ENCODE results near the gene EN2.

The EN2 gene

DNA sequence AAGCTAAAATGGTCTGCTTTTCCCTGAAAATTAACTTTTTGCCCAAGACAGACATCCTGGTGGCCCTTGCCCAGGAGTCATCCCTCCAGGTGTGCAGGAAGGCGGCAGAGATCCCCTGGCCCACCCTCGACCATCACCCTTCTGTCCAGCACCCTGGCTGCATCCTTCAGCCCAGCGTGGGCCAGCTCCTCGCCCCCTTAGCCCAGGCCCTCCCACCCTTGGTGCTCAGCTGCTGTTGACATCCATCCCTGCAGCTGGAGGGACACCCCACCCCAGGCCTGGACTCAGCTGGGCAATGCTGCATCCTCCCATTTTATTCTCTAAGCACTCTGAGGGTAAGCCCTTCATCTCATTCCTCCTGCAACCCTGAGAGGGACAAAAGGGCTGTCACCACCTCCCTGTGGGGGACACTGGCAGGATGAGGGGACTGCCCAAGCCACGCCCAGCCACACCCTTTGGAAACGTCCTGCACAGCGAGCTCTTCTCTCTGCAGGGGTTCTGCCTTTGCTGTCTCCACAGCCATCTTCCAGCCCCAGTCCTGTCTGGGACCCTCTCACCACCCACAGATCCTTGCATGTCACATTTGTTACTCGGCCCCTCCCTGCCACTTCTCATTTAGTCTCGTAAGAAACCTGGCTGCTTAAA lies 30.7 kb downstream of the EN2 start:
- DNase-seq: no peak

DNA sequence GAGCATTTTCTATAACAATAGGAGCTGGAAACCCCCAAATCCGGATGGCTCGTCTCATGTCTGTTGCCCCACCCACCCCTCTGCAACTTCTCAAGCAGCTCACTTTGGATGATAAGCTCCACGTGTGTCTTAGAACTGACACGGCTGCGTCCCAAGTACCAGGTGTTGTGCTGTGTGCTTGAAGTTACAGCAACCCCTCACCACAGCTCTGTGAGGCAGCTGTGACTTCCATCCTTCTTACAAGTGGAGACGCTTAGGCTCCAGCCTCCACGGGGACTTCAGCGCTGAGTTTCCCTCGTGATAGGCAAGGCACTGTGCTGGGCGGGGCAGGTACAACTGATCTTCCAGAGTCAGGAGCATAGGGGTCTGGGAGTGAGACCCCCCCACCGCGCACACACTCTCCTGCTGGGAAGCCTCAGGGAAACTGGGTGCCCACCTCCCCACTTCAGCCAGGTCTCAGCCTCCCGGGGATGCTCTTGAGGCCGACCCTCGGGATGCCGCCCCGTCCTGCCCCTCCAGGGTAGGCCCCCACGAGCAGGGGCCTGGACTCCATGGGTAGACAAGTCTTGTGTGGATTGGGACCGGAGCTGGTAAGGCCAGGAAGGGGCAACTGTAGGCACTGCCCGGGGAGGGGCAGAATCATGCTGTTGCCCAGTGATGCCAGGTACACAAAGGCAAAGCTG lies 31.4 kb downstream of the EN2 start:
- DNase-seq: no peak

DNA sequence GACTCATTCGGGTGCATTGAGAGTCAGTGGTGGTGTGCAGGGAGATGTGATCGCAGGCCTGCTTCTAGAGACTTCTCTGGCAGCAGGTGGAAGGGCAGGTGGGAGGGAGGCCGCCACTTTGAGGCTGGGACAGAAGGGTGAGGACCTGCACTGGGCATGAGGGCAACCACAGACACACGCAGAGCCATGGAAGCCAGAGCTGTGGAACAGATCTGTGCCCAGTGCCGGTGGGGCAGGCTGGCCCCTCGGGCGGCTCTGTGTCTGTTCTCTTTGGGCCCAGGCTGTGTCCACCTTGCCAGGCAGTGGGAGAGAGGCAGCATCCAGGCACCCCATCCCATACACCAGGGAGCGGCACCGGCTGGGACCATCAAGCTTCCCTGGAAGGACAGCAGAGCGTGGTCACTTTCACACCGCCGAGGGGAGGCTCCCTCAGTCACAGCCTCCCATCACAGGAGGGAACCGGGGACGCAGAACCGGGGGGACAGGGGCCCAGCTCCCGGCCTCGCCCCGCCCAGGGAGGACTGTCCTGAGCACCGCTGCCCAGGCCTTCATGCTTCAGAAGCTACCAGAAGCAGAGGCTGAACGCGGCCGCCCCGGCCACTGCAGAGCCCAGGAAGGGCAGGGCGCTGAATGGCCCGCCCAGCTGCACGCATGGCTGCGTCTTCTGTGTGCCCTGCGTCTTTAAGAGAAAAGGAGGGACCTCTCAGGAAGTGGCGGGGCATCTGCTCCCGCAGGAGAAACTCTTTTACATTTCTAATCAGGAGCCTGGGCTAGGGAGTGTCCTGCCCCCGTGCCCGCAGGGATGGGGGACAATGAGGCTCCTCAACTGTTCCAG lies 32.1 kb downstream of the EN2 start:
- DNase-seq: no peak

DNA sequence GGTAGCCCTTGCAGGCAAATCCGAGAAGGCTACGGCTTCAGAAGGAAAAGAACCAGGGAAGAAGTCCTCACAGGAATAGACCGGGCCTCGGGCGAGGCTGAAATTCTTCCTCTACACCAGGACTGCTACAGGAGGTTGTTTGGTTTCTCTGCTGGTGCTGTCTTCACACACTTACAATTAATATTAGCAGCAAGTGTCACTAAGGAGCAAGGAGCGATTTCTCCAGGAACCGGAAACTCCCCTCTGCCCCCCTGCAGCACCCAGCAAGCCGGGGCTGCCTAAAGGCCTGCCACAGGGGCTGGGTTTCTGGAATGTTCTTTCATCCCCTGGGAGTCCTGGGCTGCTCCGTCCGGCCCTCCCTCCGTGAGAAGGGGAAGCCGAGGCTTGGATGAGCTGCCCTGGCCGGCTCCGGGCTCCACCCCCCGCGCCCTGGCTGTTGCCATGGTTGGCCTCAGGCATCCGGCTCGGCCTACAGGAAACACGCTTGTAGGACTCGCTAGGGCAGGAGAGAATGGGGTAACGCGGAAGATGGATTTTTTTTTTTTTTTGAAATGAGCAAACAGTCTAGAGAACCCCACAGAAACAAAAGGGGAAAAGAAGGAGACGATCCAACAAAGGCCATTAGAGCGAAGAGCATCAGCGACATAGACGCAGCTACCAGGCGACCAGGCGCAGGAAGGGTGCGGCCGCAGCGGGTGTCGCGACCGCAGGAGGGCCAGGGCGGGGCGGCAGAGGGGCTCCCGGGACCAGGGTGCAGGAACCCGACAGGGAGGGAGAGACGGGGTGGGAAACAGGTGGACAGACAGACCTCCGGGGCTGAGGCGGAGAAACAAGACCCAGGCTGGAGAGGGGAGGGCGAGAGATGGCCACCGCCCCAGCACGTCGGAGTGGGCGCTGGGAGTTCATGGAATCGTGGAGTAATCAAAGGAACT lies 33.0 kb downstream of the EN2 start:
- no peak for DNase-seq

DNA sequence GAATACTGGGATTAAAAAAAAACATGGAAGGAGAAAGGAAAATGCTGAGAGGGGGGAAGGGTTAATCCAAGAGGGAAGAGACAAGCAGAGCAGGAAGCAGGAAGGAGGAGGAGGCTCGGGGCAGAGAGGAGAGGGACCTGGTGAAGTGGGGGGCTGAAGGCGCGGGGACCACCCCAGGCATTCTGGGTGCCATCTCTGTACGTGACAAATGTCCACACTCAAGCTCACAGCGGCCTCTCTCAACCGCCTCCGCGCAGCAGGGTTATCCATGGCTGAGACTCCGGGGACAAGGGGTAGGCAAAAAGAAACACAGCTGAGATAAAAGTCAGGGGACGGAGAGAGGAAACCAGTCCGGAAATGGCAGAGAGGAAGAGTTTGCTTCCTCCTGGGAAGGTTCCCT lies 33.9 kb downstream of the EN2 start:
- DNase-seq: no peak

DNA sequence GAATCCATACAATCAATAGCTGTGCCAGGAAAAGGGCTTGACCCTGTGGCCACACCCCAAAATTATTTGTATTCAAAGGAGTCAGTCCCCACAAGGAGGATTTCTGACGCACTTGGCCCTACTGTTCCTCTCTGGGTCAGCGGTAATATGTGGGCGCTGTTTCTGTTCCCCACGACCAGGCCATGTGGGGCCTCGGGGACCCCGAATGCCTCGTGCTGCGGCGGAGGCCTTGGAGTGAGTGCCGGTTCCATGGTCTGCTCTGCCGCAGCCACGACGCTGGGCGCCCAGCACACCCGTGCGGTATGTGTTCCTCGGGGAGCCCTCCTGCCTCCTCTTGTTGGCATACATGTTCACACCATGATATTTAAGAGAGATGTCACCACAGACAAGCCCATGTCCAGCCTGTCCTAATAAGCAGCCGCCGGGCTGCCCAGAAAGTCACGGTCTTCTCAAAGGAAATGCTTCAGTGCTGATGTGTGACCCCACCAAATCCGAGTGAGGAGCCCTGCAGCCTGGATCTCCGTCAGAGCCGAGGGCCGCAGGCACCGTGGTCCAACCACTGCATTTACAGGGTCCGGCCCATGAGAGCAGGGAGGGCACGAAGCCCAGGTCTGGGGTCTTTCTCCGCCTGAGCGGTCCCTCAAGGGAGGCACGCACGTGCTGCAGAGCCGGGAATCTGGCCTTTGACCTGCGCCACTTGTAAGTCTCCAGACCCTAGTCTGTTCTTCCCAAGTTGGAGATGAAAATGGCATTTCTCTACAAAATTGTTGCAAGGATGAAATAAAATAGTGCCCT lies 36.0 kb downstream of the EN2 start:
- DNase-seq: no peak

DNA sequence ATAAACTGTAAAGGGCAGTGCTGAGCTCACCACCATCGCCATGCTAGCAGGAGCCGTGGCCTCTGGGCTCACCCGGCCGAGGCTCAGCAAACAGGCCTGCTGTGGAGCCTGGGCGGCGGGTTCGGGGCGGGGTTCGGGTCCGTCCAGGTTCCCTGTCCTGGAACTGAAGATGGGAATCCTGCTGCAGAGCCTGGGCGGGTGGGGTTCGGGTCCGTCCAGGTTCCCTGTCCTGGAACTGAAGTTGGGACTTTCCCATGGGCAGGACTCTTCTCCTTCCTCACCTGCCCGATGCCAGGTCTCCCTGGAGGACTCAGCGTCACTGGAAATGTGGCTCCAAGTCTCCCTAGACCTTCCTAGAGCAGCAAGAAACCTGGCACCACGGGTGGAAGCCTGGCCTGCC lies 36.6 kb downstream of the EN2 start:
- no peak for DNase-seq

DNA sequence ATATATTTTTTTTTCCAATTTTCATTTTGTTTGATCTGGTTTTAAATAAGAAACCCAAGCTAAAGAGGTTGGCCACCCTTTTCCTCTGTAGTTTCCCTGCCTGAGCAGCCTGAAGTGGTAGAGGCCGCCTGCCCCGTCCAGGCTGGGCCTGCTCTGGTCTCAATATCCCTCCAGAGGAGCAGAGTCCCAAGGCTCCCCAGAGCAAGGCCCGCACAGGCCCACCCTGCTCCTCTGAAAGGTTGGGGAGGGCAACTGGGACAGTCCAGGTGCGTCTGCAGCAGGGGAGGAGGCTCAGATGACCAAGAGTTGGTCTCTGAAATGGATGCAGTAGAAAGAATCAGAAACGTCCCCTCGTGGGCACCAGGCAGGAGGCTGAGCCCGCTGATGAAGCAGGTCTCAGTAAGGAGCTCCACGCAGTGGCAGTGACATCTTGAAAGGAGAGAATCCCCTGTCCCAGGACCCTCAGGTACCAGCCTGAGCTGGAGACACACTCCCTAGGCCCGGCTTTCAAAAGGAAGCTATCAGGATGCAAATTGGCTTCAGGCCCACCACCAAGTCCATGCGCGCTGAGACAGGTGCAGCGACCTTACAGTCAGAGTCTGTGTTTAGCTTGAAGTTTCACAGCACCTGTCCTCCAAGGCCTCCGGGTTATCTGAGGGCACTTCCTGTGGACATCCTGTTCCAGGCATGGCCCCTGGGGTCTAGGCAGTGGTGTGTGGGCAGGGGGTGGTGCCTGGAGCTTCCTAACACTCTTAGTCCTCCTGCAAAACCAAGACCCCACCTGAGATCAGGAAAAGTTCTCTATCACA lies 37.7 kb downstream of the EN2 start:
- no peak for DNase-seq

DNA sequence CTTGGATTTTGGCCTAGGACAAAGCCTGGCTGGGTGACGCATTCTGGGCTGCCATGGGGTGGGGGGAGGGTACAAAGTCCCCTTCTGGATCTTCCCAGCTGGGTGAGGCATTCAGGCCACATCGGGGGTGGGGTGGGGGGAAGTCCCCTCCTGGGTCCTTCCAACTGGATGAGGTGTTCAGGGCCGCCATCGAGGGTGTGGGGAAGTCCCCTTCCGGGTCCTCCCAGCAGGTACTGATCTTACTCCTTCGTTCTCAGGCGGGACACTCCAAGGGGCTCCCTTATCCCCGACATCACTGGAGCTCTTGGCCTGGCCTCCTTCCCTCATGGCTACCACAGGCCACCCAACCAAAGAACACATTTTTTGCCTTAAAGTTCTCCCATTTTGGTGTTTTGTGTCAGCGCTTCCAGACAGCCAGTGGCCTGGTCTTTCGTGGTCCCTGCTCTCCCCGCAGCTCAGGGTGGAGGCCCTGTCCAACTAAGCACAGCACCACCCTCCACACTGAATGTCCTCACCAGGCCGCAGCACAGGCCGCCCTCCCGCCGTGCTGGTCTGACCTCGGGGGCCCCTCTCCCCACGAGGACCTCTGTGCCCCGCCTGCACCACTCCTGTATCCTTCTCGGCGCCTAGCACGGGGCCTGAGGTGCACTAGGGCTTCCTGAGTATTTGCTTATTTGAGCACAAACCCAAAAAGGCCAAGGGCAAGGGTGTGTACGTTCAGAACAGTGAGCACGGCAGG lies 38.5 kb downstream of the EN2 start:
- no peak for DNase-seq

DNA sequence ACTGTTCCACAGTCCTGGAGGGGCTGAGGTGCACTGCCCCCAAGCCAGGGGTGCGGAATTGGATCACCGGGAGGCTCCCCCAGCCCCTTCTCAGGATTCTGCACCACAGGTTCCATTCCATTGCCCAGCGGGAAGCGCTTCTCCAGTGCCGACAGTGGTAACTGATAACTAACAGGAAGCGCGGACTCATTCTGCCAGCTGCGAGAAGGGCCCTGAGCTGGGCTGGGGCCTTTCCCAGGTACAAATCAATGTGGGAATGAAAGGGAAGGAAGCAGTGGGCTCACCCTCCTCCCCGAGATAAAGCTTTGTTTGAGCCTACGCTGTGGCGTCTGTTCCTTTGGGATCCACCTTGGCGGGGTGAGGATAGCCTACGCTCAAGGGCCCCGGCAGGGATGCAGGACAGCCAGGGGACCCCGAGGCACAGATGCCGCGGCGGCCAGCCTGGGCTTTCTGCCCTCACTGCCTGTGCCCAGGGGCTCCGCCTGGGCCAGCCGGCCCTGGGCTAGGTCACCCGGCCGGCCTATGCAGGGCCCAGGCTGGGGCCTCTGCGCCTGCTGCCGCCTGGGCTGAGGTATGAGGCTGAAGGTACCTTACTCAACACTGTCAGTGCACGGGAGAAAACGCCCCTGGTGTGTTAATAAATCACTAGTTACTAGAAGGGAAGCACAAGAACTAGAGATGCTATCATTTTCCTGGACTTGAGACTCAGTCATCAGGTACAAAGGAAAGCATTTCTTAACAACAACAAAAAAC lies 39.4 kb downstream of the EN2 start:
- no peak for DNase-seq

DNA sequence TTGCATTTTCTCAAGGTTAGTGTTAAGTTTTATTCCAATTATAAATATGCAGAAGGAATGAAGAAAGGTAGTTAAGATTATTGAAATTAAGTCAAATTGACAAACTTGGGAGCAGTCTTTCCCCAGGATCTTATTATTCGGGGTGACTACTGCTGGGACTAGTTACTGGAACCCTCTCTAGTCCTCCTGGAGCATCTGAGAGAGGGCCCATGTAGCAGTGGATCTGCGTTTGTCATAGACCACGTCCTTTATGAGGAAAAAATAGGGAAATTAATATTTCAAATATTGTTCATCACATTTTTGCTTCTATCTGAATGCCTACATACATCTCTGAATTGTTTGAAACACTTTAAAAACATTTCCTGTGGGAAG lies 47.5 kb downstream of the EN2 start:
- no peak for DNase-seq

DNA sequence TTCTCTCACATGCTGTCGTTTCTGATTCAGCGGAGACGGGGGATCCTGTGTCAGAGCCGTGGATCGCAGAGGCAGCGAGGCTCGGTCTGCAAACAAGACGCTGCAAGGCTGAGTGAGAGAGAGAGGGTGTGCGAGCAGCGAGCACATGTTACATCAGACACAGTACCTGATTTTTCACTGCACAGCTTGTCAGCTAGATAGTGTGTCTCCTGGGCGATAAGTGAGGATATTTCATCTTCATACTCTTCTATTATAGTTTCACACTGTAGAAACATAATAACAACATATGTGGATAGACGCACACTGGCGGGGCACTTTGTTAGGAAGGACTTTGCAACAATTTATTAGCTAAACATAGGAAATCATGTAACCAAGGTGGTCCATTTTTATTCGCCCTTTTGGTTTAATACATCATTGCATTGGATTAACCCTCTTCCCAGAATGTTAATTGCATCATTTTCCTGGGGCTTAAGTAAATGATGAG lies 49.0 kb downstream of the EN2 start:
- DNase-seq: no peak

DNA sequence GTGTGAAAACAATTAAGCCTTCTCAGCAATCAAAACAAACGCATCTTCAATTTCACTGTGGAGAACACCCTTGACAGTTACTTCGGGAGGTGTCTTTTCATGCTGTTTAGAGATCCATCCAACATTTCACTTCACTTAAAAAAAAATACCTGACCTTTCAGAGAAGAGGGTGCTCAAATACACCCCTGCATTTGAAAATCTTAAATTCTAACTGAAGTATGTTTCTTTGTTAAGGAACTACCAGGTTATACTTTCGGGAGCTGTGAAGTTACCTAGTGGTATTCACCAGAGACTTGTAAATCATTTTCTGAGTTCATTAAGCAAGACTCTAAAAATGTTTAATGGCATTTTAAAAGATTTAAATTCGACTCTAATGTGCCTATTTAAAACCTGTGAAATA lies 49.6 kb downstream of the EN2 start:
- DNase-seq: no peak

DNA sequence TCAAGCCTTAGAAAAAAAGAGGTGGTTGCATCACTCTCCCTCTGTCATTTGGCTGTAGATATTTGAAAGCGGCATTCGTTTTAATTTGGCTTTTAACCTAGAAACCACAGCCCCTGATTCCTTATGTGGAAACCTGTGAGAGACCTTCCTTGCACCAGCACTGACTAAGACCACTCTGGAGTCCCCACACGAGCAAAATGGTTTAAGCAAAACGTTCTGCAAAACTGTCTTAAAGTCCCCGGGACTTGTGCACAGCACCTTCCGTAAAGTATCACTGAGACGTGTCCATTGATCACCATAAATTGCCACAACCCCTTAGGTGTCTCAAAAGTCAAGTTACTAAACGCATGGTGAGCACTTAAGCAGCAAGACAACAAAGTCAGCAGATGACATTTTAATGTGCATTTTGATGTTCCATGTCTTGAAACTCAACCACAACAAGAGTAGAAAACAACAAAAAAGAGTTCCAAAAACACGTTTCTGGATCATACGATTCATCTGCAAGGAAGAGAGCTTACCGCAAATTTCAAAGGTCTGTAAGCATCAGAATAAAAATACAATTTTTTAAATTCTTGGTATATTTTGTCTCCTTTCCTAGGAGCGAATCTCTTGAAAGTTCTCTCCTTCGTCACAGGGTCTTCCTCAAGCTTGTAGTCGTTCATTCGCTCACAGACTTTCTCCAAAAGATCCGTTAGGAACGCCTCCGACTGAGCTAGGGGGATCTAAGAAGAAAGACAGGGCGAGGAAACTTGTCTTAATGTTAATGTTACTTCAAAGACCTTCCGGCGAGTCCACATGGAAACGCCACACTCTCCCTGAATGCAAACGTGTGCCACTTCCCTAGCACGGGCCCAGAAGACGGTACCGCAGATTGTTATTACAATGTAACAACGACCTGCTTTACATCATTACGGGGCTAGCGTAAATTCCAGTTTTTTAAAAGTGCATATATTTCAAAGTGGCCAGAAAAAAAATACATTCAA lies 50.7 kb downstream of the EN2 start:
- no peak for DNase-seq

DNA sequence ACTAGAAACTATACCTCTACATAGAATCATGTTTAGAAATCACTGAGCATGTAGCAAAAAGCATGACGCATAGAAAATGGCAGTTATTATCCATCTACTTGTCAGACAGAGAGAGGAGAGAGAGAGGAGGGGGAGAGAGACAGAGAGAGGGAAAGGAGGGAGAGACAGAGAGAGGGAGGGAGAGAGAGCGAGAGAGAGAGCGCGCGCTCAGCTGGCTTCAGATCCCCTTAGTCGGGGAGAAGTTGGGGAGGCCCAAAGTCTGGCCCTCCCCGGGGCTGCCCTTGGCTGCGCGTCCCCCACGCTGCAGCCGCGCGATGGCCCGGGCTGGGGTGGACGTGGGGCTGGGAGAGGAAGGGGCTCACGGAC lies 51.4 kb downstream of the EN2 start:
- no peak for DNase-seq

DNA sequence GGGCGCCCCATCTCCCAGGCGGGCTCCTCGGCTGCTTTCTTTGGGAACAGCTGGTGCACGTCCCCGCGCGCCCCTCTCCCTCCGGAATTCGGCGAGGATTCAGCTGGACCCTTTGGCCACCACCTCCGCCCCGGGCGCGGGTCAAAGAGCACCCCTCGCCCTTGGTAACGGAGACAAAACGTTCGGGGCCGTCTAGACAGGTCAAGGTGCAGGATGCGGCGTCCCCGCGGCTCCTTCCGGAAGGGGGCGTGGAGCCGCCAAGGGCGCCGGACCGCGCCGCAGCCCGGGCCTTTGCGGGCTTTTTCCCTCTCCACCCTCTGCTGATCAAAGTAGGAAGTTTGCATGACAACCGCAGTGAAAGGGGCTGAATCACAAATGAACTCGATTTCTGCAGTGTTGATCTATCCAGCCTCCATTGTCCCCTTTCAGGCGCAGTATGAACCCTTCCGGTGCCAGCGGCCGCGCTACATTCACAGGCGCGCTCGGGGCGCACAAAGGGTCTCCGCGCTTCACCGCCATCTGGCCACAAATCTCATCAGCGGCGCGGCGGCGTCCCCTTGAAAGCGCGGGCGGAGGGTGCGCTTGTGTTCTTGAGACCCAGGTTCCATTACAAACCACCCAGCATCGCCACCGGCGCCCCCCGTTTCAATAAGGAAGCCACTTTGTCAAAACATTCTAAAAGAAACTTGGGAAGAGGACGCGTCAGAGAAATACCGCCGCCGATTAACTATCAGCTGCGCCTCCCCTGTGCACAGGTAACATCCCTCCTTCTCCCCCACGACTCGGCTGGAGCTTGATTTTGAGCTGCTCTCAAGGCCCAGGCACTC lies 52.0 kb downstream of the EN2 start:
- DNase-seq: no peak

DNA sequence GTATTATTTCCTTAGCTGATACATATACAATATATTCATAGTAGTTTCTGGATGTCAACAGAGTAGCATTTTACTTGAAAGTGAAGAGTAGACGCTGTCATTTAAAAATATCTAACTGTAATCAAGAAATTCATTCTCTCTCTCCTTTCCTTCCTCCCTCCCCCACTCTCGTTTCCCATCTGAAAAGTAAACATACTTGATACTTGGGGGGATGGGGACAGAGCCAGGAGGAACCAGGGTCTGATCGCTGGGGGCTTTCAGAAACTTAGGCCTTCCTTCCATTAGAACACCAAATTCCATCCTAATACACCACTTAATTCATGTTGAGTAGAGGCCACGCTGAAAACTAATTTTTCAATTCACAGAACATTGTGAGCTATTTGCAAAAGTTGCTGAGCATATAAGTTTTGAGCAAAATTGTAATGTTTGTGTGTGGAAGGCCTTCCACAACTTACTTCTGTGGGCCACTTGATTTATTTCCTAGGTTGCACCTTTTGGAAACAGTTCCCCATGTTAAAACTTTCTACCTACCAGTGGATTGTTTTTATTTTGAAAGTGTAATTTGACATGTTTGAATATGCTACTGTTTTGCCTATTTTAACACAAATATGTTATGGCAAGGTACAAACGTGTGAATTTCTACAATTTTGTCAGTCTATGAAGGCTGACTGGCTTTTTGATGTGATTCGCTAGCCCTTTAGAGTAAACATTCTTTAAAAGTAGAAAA lies 53.2 kb downstream of the EN2 start:
- DNase-seq: no peak
